ENCODE data around the gene OR1Q1.
"Not testable (repeated sequence)": the region's sequence is repeated elsewhere in the genome, so short reads cannot be mapped to it uniquely, and the experiment has no call there.

OR1Q1 gene

GRCh38 chr9:122614362-122614761 is at the start of gene OR1Q1:
OR1Q1 (plus strand) TSS chr9:122614738; CDS start chr9:122614738, 0 bp downstream.
- no peak for DNase-seq

- DNase-seq = no peak
Measured at GRCh38 chr9:122567901-122568300, 46.6 kb upstream of the OR1Q1 start.

- DNase-seq = no peak
Measured at GRCh38 chr9:122572456-122572855, 42.1 kb upstream of the OR1Q1 start.

GRCh38 chr9:122579874-122580273 is 34.7 kb upstream of the OR1Q1 start:
- DNase-seq = no peak

- DNase-seq = no peak
Measured at GRCh38 chr9:122580360-122580759, 34.2 kb upstream of the OR1Q1 start.

GRCh38 chr9:122583284-122583683 is 31.3 kb upstream of the OR1Q1 start, which contains the start of gene OR1L8:
OR1L8 (minus strand) TSS chr9:122583384; CDS start chr9:122568477, 14,907 bp downstream.
- not testable (repeated sequence) for DNase-seq

- no peak for DNase-seq
Measured at GRCh38 chr9:122605691-122606090, 8.8 kb upstream of the OR1Q1 start.

GRCh38 chr9:122606587-122606986 is 8.0 kb upstream of the OR1Q1 start:
- no peak for DNase-seq

- DNase-seq = no peak
Measured at GRCh38 chr9:122609804-122610203, 4.7 kb upstream of the OR1Q1 start.

GRCh38 chr9:122619996-122620395 is 5.5 kb downstream of the OR1Q1 start:
- DNase-seq = no peak

GRCh38 chr9:122642226-122642625 is 27.7 kb downstream of the OR1Q1 start:
- DNase-seq = no peak

GRCh38 chr9:122656378-122656777 is 41.8 kb downstream of the OR1Q1 start:
- DNase-seq = no peak

- no peak for DNase-seq
Measured at GRCh38 chr9:122657527-122657926, 43.0 kb downstream of the OR1Q1 start, which contains the start of gene OR1B1. OR1B1 (minus strand) TSS chr9:122657627.

GRCh38 chr9:122661416-122661815 is 46.9 kb downstream of the OR1Q1 start, which contains the start of gene OR1L1:
OR1L1 (plus strand) TSS chr9:122661716; CDS start chr9:122661716, 0 bp downstream.
- no peak for DNase-seq

All from CD4-positive, alpha-beta T cell treated with Interleukin-4 for 1 hour (primary cell).